T1000 (cell line): ENCODE results near the gene CPNE1.

Experiments
- DNase-seq: peaks from one replicate; lab custom pipeline; 2025; ENCODE audit warnings: mixed read lengths; lab: John Stamatoyannopoulos, UW

Gene CPNE1

DNA sequence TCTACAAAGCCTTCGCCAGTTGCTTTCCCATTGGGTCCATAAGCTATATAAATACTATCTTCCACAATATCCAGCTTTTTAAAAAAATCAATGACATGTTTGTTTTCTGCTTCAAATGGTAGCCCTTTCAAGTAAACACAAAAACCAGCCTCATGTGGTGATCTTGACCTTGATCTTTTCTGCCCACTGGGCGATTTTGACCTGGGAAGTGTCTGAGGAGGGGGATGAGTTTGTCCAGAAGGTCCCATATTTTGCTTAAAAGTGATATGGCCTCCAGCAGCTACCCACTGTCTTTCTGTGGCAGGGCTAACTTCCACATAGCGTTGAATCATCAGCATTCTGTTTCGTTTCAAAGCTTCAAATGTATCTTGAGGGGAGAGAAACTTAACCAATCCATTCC is 10.8 kb downstream of the CPNE1 start:
- DNase-seq, result no peak

DNA sequence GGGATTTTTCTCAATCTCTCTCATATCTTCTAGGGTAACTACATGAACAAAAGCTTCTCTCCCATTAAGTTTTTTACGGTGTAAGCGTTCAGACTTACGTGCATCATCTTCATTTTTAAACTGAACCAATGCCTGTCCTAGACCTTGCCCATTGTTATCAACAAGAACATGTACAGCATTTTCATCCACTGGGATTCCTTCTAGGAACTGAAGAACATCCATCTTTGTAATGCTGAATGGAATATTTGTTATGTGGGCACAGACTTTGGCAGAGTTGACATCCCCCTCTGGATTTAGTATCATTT is 11.3 kb downstream of the CPNE1 start:
- DNase-seq, result no peak

GRCh38 chr20:35652641-35653429 is 11.9 kb downstream of the CPNE1 start:
- DNase-seq, result no peak

DNA sequence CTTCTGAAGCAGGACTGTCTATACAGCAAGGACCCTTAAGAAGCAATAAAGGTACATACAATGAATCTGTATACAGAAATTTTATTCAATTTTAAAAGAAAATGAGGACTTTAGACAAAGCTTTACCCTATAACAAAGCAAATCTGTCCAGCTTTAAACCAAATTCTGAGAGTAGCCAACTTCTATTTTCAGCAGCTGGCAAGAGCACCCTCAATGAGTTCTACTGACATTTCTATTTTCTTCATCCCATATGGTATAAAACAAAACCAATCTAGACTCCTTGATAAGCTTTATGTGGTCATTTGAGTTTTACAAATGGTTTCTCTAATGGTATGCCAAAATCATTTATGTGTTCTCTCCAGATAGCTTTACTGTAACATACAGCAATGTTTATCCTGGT is 12.7 kb downstream of the CPNE1 start:
- no peak for DNase-seq

- no peak for DNase-seq
Measured at GRCh38 chr20:35650632-35651031, 14.1 kb downstream of the CPNE1 start.

DNA sequence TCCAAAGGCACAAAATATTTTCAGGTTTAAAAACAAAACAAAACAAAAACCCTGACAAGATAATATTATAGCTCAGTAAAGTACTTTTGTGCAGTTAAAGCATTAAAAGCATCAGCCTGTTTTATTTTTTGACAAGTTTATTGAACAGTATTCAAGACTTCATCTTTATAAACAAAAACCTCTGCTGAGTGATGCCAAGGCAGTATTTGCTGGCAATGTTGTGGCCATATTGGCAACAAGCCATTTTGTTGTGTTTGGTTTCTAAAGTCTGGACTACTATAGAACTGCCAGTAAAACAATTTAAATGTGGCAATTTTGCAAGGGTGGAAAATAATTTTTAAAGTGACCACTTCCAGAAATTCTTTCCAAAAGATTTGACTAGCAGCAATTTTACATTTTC is 15.9 kb downstream of the CPNE1 start:
- no peak for DNase-seq

DNA sequence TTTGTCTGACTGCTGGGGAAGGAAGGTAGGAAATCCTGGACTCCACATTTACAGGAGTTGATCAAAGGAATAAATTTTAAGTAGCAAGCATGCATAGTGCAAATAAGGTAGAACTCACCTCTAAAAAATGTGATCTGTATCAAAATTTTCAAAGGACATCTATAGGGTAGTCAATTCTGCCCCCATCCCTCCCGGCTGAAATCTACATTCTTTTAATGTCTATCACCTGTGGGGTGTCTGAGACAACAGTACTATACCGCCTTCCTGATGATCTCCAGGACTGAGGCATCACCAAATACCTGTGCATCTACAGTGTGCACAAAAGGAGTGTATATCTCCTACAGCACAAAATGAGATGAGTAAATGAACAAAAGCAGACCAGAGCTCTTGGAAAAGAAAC is 19.9 kb downstream of the CPNE1 start:
- no peak for DNase-seq

GRCh38 chr20:35643045-35643444 is 21.7 kb downstream of the CPNE1 start:
- DNase-seq, result no peak

- no peak for DNase-seq
Measured at GRCh38 chr20:35641743-35642142, 23.0 kb downstream of the CPNE1 start.

DNA sequence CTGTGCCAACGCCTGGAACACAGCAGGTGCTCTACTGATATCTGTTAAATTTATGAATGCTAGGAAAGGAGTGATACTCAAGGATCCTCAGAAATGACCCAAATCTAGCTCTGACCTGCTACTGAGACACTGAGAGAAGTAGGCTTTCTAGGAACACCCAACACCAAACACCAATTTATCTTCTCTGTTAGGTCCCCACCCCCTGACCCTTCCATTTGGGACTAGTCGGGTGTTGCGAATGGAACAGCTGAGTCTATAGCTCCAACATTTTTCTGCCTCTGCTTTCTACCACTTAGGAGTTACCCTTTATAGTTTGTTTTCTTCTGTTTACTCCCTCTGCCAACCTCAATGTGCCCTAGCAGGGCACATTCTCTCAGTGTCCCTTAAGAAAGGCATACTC is 24.0 kb downstream of the CPNE1 start:
- DNase-seq, result no peak

GRCh38 chr20:35638751-35639150 is 25.9 kb downstream of the CPNE1 start:
- DNase-seq, result no peak

DNA sequence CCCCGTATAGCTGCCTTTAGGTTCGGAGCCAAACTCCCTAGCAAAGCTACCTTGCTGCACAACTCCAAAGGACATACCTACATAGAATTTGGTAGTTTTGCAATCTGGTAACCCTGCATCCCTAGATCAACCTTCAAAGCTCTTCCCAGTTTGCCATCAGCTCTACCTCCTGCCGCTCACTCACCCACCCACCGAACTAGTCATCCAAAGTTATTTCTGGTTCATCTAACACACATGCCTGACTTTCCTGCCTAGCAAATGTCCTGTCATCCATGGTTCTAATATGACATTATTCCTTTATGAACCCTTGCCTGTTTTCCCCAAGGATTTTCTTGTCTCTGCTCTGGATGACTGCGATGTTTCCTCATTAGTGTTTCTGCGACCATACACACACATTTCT is 27.4 kb downstream of the CPNE1 start:
- DNase-seq, result no peak

GRCh38 chr20:35636095-35636494 is 28.6 kb downstream of the CPNE1 start:
- DNase-seq, result no peak

DNA sequence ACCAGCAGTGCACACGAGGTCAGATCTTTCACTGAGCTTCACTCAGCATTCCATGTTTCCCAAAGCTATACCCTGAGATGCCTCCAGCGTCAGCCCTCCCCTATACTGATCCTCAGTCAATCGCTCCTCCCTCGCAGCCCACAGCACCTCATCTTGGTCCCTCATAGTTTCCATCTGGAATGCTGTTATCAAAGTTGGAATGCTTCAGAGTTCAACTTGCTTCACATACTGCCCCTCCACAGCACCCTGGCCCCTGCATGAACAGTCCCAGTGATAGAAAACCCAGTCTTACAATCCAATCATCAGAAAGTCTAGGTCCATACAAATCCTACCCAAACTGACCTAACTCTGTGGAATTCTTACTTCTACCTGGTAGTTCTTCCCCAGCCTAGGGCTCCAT is 29.0 kb downstream of the CPNE1 start:
- no peak for DNase-seq

GRCh38 chr20:35632539-35633115 is 32.1 kb downstream of the CPNE1 start:
- DNase-seq, result no peak

DNA sequence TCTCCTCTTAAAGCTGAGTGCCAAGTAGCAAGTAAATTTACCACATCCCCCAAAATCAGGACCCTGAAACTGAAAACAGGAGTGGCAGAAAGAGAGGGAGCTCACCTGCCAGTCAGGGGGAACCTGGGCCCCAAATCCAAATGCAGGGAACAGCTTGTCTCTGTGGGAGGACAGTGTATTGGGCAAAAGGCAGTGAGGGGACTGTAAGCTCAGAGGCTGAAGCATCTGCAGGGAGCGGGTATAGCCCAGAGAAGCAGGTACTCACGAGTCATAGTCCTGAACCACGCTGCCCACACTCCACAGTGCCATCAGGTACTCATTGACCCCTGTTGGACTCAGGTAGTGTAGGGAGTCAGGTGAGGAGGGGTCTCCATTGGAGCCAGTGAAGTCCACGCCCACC is 34.1 kb downstream of the CPNE1 start:
- no peak for DNase-seq

- DNase-seq, result no peak
Measured at GRCh38 chr20:35629427-35630145, 35.1 kb downstream of the CPNE1 start.

DNA sequence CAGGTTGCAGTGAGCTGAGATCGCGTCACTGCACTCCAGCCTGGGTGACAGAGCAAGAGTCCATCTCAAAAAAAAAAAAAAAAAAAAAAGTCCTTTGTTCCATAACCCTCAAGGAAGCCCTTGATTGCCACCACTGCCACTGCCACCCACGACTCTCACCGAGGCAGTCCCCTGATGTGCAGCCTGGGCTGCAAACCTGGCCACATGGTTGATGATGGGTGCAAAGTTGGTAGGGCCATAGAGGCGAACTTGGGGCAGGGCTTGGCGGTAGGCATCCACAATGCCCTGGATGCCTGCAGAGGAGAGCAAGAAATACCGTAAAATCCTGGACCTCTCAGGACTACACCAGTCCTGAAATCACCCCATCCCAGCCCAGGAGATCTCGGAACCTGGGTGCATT is 37.6 kb downstream of the CPNE1 start:
- DNase-seq, result no peak

GRCh38 chr20:35626386-35627001 is 38.2 kb downstream of the CPNE1 start:
- DNase-seq, result no peak

DNA sequence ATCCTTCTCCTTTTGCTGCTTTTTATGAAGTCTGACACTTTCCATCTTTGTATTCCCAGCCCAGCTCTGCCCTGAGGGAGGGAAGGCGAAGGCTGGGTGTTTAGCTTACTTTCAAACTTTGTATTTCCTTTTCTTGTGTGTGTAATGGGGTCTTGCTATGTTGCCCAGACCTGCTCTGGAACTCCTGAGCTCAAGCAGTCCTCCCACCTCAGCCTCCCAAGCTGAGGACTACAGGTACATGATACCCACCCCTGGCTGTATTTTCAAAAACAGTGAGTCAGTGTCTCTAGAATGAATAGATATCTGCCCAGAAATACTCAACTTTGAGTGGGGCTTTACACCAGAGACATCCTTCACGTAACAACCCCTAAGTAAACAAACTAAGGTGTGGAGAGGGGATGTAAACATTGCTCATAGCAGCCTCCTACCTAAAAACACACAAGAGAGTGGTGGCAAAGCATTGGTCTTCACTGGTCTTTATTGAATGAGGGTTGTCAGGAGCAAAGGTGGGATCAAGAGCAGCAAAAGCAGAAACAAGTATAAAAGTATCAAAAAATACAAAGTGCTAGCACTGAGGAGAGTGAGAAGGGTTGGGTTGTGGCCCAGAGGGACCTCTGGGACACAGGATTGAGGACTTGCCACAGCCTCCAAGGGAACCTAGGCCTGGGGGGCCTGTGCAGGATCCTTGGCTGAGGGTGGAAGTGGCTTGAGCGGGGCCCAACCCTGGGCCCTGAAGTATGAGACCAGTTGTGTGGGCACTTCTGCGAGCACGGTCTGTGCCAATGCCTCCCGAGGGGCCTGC is 38.9 kb downstream of the CPNE1 start:
- DNase-seq, result no peak

- no peak for DNase-seq
Measured at GRCh38 chr20:35621560-35621946, 43.1 kb downstream of the CPNE1 start.
